Measurements from ENCODE around the gene ARHGAP24. TPM values are rescaled to one million over a fixed set of nuclear protein-coding genes. Genes with fewer than 3 reads are reported as not detected.

Gene ARHGAP24
- total RNA-seq, 4 donors from 2014 or later, result 3.6 to 35.3 (median 7.2) TPM

GRCh38 chr4:85431156-85431555 lies 43.8 kb upstream of the ARHGAP24 start:
- no peaks in the 10 kb centered on the region for H3K4me1 ChIP-seq
- H3K36me3 ChIP-seq, result no peaks in the 10 kb centered on the region
- TF ChIP-seq POLR2A (IDR thresholded peaks at IDR 0.05), result no peak
- no peak for TF ChIP-seq CTCF (IDR thresholded peaks at IDR 0.05)
- intact Hi-C loops (cut with DNase I), result no loop called here
- no peaks in the 10 kb centered on the region for H3K9me3 ChIP-seq
- peaks cover 0 to 29% (median 0%) of the 10 kb centered on the region in 4 donors for H3K27me3 ChIP-seq
- no peak for DNase-seq
- H3K27ac ChIP-seq, result no peak overlapping the region
- H3K4me3 ChIP-seq, result no peak overlapping the region
- 77 to 84% methylated on average over 3 of the region's 3 CpGs for WGBS, 2 donors

- DNase-seq, result no peak
- TF ChIP-seq POLR2A (IDR thresholded peaks at IDR 0.05) (no peak), CTCF (IDR thresholded peaks at IDR 0.05) (no peak)
- Histone ChIP-seq H3K36me3 (no peaks in the 10 kb centered on the region), H3K27ac (no peak overlapping the region), H3K27me3 (peaks cover 0 to 34% (median 0%) of the 10 kb centered on the region in 4 donors), H3K4me3 (no peak overlapping the region), H3K9me3 (no peaks in the 10 kb centered on the region), H3K4me1 (no peaks in the 10 kb centered on the region)
- intact Hi-C loops (cut with DNase I), result no loop called here
- WGBS, 2 donors, result 88 to 100% methylated on average over 1 of the region's 1 CpG
Measured at GRCh38 chr4:85431881-85432485, 43.0 kb upstream of the ARHGAP24 start.

GRCh38 chr4:85445050-85445639 lies 29.8 kb upstream of the ARHGAP24 start:
- WGBS, 2 donors, result 71 to 78% methylated on average over 1 of the region's 1 CpG
- Histone ChIP-seq H3K27me3 (no peaks in the 10 kb centered on the region), H3K9me3 (no peaks in the 10 kb centered on the region), H3K4me1 (no peaks in the 10 kb centered on the region), H3K4me3 (no peak overlapping the region), H3K36me3 (no peaks in the 10 kb centered on the region), H3K27ac (no peak overlapping the region)
- no peak for DNase-seq
- intact Hi-C loops (cut with DNase I), result no loop called here
- TF ChIP-seq CTCF (IDR thresholded peaks at IDR 0.05), result no peak
- no peak for TF ChIP-seq POLR2A (IDR thresholded peaks at IDR 0.05)

- Histone ChIP-seq H3K4me1 (no peaks in the 10 kb centered on the region), H3K27ac (no peak overlapping the region), H3K9me3 (no peaks in the 10 kb centered on the region), H3K36me3 (no peaks in the 10 kb centered on the region), H3K4me3 (no peak overlapping the region), H3K27me3 (no peaks in the 10 kb centered on the region)
- 69 to 74% methylated on average over 2 of the region's 2 CpGs for WGBS, 2 donors
- no peak for DNase-seq
- intact Hi-C loops (cut with DNase I), result no loop called here
- no peak for TF ChIP-seq CTCF (IDR thresholded peaks at IDR 0.05)
- TF ChIP-seq POLR2A (IDR thresholded peaks at IDR 0.05), result no peak
Measured at GRCh38 chr4:85446141-85446861, 28.6 kb upstream of the ARHGAP24 start.

Measured in esophagus squamous epithelium (tissue), 5 donors.